GM12878 (cell line): ENCODE measurements around the gene IFI6. TPM values are rescaled to one million over a fixed set of nuclear protein-coding genes. Genes with fewer than 3 reads are reported as not detected.
A peak's percentile ranks its signal among the peaks of the same experiment; 100 is the strongest.

Source experiments
- ASH2L ChIP-seq: fragments of 300-600, 200-600 bp; sonication (generic); IDR thresholded peaks from 2 replicates; pipeline ENCODE4 v1.6.1; 2017; ENCODE audit warnings: low read depth, mild to moderate bottlenecking, borderline replicate concordance
- ATF7 ChIP-seq: fragments of 450-650 bp; IDR thresholded peaks from 2 replicates; pipeline ENCODE4 v1.6.1; 2016; ENCODE audit warnings: low read depth, mild to moderate bottlenecking
- HCFC1 ChIP-seq: fragments of 150-350 bp; IDR thresholded peaks from 2 replicates; pipeline ENCODE4 v1.6.1; 2014; ENCODE audit warnings: low read length
- HDAC6 ChIP-seq: fragments of 200-600 bp; sonication (generic); IDR thresholded peaks from one replicate; pipeline ENCODE4 v1.8.0; 2017; ENCODE audit warnings: antibody characterized with exemption; ENCODE audit not compliant: unreplicated experiment
- IKZF1 ChIP-seq: fragments of 450-650 bp; conservative IDR thresholded peaks from 2 replicates; pipeline ENCODE4 v1.6.1; 2017; ENCODE audit warnings: antibody characterized with exemption, mild to moderate bottlenecking
- NR2C1 ChIP-seq: fragments of 450-650 bp; IDR thresholded peaks from 2 replicates; pipeline ENCODE4 v1.6.1; 2017; ENCODE audit warnings: antibody characterized with exemption, mild to moderate bottlenecking, moderate library complexity
- NR2C2 ChIP-seq: IDR thresholded peaks from 2 replicates; pipeline ENCODE4 v1.6.1; 2011; ENCODE audit warnings: borderline replicate concordance, low read depth; ENCODE audit not compliant: control insufficient read depth, insufficient read length
- PAX5 ChIP-seq: IDR thresholded peaks from 2 replicates; pipeline ENCODE4 v1.6.1; 2011; ENCODE audit warnings: low read depth, low read length, borderline replicate concordance
- PAX8 ChIP-seq: fragments of 450-650 bp; IDR thresholded peaks from 2 replicates; pipeline ENCODE4 v1.6.1; 2017; ENCODE audit warnings: mild to moderate bottlenecking, moderate library complexity
- POLR2A ChIP-seq: IDR thresholded peaks from 2 replicates; pipeline ENCODE4 v1.6.1; 2011; ENCODE audit warnings: low read depth, mild to moderate bottlenecking, low read length
- STAT3 ChIP-seq: IDR thresholded peaks from 2 replicates; pipeline ENCODE4 v1.6.1; 2011; ENCODE audit warnings: low read depth, low read length, improper control_type of control experiment
- SUZ12 ChIP-seq: fragments of 200-600 bp; sonication (generic); IDR thresholded peaks from one replicate; pipeline ENCODE4 v1.6.1; 2018; ENCODE audit warnings: antibody characterized with exemption, mild to moderate bottlenecking; ENCODE audit not compliant: unreplicated experiment
- TAF1 ChIP-seq: IDR thresholded peaks from 2 replicates; pipeline ENCODE4 v1.6.1; 2011; ENCODE audit warnings: mild to moderate bottlenecking, low read depth, low read length, borderline replicate concordance
- TCF3 ChIP-seq: IDR thresholded peaks from 2 replicates; pipeline ENCODE4 v1.6.1; 2012; ENCODE audit warnings: low read depth, mild to moderate bottlenecking, low read length, borderline replicate concordance; ENCODE audit not compliant: insufficient read depth
- polyA plus RNA-seq, 11 experiments: library from polyadenylated mRNA; depleted of rRNA in 4 of 11; unstranded in 6 of 11; stranded (reverse) in 5 of 11; fragments of >200 nt; fragmentation: Nextera tagmentation in 4 of 11; fragmentation: Illumina TruSeq in 1 of 11; extraction: Ambion mirVana in 4 of 11; extraction: Trizol in 1 of 11; gene quantifications; 1 replicate in 1 of 11; 2 replicates in 10 of 11; pipeline versions ENCODE4 v1.2.1 to v1.2.3, GENCODE V29; 2011 to 2016; ENCODE audit warnings: inconsistent platforms in 2 of 11, missing spikeins in 2 of 11, low read depth in 1 of 11
- total RNA-seq, 4 experiments: library from RNA; depleted of rRNA in 3 of 4; stranded (reverse); fragments of >200 nt in 3 of 4; fragmentation: Illumina TruSeq in 1 of 4; extraction: Trizol in 1 of 4; gene quantifications; 2 replicates each; pipeline versions ENCODE4 v1.2.1 to v1.2.3, GENCODE V29; 2013 to 2021
- TF ChIP-seq, protein P1 (sequence below): fragments of 450-650 bp; IDR thresholded peaks from 2 replicates; pipeline ENCODE4 v1.6.1; 2016; ENCODE audit warnings: mild to moderate bottlenecking
- TF ChIP-seq, protein P2 (sequence below): fragments of 450-650 bp; IDR thresholded peaks from 2 replicates; pipeline ENCODE4 v1.6.1; 2017; ENCODE audit warnings: mild to moderate bottlenecking, moderate library complexity
- TF ChIP-seq, protein P3 (sequence below): fragments of 450-650 bp; formaldehyde crosslinking; IDR thresholded peaks from 2 replicates; pipeline ENCODE4 v1.4.0; 2022; ENCODE audit warnings: mild to moderate bottlenecking, moderate library complexity
- TF ChIP-seq, protein P4 (sequence below): fragments of 450-650 bp; formaldehyde crosslinking; IDR thresholded peaks from 2 replicates; pipeline ENCODE4 v1.4.0; 2020; ENCODE audit warnings: mild to moderate bottlenecking, moderate library complexity

The IFI6 gene
- total and polyA plus RNA-seq, 10 of the 15 experiments (the other 5 are each of a cell fraction or from before 2014, with no cell fraction given): 5.6 to 123 (median 69.0) TPM

DNA sequence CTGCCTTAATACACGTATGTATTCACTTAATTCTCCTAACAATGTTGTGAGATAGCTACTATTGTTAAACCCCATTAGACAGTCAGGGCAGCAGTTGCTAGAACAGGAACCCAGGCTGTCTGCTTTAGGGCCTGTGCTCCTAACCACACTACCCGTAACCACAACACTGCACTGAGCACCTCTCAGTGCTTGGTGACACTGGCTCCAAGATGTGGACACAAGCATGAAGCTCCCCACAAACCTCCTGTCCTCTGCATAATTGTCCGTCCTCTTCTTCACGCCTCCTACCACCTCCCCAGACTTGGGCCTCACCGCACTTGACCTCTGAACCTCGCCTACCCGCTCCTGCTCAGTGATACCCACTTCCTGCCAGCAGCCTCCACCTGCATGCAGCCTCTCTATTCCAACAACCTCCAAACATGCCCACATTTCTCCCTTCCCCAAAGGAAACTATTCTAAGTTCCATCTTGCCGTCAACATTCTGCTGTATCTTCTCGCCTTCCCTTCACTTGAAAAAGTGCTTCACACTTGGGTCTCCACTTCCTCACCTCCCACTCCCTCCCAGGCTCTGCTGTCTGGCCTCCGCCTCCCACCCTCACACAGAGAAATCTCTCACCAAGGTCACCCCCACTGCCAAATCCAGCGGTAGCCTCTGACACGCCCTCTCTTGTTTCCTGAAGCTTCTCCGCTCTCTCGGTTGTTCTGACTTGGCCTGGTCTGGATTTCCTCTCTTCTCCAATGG, 53.5 kb downstream of the IFI6 start (continued):
- TF ChIP-seq HCFC1 (no peak), HDAC6 (no peak), SUZ12 (no peak), PAX5 (no peak), NR2C2 (no peak), PAX8 (no peak), STAT3 (no peak), IKZF1 (peak; percentile 89), ATF7 (0 out of 2 replicates have a peak, but pooled peaks have one; percentile 15), NR2C1 (peak; percentile 89), TCF3 (no peak), POLR2A (peak; percentile 33), TAF1 (no peak), ASH2L (no peak)
- TF ChIP-seq, protein P1, sequence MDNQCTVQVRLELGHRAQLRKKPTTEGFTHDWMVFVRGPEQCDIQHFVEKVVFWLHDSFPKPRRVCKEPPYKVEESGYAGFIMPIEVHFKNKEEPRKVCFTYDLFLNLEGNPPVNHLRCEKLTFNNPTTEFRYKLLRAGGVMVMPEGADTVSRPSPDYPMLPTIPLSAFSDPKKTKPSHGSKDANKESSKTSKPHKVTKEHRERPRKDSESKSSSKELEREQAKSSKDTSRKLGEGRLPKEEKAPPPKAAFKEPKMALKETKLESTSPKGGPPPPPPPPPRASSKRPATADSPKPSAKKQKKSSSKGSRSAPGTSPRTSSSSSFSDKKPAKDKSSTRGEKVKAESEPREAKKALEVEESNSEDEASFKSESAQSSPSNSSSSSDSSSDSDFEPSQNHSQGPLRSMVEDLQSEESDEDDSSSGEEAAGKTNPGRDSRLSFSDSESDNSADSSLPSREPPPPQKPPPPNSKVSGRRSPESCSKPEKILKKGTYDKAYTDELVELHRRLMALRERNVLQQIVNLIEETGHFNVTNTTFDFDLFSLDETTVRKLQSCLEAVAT: peak; percentile 88
- TF ChIP-seq, protein P2, sequence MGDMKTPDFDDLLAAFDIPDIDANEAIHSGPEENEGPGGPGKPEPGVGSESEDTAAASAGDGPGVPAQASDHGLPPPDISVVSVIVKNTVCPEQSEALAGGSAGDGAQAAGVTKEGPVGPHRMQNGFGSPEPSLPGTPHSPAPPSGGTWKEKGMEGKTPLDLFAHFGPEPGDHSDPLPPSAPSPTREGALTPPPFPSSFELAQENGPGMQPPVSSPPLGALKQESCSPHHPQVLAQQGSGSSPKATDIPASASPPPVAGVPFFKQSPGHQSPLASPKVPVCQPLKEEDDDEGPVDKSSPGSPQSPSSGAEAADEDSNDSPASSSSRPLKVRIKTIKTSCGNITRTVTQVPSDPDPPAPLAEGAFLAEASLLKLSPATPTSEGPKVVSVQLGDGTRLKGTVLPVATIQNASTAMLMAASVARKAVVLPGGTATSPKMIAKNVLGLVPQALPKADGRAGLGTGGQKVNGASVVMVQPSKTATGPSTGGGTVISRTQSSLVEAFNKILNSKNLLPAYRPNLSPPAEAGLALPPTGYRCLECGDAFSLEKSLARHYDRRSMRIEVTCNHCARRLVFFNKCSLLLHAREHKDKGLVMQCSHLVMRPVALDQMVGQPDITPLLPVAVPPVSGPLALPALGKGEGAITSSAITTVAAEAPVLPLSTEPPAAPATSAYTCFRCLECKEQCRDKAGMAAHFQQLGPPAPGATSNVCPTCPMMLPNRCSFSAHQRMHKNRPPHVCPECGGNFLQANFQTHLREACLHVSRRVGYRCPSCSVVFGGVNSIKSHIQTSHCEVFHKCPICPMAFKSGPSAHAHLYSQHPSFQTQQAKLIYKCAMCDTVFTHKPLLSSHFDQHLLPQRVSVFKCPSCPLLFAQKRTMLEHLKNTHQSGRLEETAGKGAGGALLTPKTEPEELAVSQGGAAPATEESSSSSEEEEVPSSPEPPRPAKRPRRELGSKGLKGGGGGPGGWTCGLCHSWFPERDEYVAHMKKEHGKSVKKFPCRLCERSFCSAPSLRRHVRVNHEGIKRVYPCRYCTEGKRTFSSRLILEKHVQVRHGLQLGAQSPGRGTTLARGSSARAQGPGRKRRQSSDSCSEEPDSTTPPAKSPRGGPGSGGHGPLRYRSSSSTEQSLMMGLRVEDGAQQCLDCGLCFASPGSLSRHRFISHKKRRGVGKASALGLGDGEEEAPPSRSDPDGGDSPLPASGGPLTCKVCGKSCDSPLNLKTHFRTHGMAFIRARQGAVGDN: peak; percentile 81
- TF ChIP-seq, protein P3, sequence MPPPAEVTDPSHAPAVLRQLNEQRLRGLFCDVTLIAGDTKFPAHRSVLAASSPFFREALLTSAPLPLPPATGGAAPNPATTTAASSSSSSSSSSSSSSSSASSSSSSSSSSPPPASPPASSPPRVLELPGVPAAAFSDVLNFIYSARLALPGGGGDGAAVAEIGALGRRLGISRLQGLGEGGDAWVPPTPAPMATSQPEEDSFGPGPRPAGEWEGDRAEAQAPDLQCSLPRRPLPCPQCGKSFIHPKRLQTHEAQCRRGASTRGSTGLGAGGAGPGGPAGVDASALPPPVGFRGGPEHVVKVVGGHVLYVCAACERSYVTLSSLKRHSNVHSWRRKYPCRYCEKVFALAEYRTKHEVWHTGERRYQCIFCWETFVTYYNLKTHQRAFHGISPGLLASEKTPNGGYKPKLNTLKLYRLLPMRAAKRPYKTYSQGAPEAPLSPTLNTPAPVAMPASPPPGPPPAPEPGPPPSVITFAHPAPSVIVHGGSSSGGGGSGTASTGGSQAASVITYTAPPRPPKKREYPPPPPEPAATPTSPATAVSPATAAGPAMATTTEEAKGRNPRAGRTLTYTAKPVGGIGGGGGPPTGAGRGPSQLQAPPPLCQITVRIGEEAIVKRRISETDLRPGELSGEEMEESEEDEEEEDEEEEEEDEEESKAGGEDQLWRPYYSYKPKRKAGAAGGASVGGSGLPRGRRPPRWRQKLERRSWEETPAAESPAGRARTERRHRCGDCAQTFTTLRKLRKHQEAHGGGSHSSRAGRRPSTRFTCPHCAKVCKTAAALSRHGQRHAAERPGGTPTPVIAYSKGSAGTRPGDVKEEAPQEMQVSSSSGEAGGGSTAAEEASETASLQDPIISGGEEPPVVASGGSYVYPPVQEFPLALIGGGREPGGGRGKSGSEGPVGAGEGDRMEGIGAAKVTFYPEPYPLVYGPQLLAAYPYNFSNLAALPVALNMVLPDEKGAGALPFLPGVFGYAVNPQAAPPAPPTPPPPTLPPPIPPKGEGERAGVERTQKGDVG (CRISPR knock-in tag): no peak
- TF ChIP-seq, protein P4, sequence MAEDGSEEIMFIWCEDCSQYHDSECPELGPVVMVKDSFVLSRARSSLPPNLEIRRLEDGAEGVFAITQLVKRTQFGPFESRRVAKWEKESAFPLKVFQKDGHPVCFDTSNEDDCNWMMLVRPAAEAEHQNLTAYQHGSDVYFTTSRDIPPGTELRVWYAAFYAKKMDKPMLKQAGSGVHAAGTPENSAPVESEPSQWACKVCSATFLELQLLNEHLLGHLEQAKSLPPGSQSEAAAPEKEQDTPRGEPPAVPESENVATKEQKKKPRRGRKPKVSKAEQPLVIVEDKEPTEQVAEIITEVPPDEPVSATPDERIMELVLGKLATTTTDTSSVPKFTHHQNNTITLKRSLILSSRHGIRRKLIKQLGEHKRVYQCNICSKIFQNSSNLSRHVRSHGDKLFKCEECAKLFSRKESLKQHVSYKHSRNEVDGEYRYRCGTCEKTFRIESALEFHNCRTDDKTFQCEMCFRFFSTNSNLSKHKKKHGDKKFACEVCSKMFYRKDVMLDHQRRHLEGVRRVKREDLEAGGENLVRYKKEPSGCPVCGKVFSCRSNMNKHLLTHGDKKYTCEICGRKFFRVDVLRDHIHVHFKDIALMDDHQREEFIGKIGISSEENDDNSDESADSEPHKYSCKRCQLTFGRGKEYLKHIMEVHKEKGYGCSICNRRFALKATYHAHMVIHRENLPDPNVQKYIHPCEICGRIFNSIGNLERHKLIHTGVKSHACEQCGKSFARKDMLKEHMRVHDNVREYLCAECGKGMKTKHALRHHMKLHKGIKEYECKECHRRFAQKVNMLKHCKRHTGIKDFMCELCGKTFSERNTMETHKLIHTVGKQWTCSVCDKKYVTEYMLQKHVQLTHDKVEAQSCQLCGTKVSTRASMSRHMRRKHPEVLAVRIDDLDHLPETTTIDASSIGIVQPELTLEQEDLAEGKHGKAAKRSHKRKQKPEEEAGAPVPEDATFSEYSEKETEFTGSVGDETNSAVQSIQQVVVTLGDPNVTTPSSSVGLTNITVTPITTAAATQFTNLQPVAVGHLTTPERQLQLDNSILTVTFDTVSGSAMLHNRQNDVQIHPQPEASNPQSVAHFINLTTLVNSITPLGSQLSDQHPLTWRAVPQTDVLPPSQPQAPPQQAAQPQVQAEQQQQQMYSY (CRISPR knock-in tag): no peak
